ENCODE results near the gene PDCD1. TPM values are rescaled to one million over a fixed set of nuclear protein-coding genes. Genes with fewer than 3 reads are reported as not detected.
A peak's percentile ranks its signal among the peaks of the same experiment; 100 is the strongest.
"Not testable (repeated sequence)": the region's sequence is repeated elsewhere in the genome, so short reads cannot be mapped to it uniquely, and the experiment has no call there.

Gene PDCD1
- total and polyA plus RNA-seq, 7 donors, result 0.14 to 3.2 (median 0.67) TPM; not detected in 3

DNA sequence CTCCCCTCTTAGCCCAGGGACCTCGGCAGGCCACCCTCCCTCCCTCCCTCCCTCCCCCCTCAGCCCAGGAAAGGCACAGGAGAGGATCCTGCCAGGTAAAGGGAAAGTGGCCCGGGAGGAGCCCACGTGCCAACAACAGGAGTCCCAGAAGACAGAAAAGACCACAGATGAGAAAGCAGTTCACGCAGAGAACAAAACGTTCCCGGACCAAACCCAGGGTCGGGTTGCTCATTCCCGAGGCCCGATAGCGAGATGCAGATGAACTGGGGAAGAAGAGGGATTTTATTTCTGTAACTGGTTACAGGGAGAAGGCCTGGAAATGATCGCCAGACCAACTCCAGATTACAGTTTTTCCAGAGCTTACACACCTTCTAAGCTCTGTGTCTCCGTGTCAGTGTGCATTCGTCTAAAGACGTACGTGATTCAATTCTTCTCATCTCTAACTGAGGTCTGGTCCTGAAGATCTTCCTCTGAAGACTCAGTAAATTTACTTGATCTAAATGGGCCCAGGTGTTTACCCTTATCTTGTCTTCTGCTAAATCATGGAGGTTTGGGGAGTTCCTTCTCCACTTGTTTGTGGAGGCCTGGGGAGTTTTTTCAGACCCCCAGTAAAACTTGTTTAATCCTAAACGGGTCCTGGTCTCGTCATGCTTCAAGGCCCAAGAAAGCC lies 50.5 kb downstream of the PDCD1 start:
- Histone ChIP-seq H3K4me1 (peaks cover 2 to 18% (median 15%) of the 10 kb centered on the region in 4 donors), H3K9me3 (no peaks in the 10 kb centered on the region), H3K36me3 (no peaks in the 10 kb centered on the region), H3K27ac (no peak overlapping the region), H3K27me3 (peaks cover 13 to 18% (median 15%) of the 10 kb centered on the region in 3 donors), H3K4me3 (no peak overlapping the region)
- TF ChIP-seq EP300 (IDR thresholded peaks at IDR 0.05) (no peak), POLR2AphosphoS5 (IDR thresholded peaks at IDR 0.05) (no peak), POLR2A (IDR thresholded peaks at IDR 0.05) (no peak)
- TF ChIP-seq, protein P1, sequence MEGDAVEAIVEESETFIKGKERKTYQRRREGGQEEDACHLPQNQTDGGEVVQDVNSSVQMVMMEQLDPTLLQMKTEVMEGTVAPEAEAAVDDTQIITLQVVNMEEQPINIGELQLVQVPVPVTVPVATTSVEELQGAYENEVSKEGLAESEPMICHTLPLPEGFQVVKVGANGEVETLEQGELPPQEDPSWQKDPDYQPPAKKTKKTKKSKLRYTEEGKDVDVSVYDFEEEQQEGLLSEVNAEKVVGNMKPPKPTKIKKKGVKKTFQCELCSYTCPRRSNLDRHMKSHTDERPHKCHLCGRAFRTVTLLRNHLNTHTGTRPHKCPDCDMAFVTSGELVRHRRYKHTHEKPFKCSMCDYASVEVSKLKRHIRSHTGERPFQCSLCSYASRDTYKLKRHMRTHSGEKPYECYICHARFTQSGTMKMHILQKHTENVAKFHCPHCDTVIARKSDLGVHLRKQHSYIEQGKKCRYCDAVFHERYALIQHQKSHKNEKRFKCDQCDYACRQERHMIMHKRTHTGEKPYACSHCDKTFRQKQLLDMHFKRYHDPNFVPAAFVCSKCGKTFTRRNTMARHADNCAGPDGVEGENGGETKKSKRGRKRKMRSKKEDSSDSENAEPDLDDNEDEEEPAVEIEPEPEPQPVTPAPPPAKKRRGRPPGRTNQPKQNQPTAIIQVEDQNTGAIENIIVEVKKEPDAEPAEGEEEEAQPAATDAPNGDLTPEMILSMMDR (IDR thresholded peaks at IDR 0.05), result no peak
- intact Hi-C loops (cut with DNase I), result no loop called here
- WGBS, 2 donors, result 53 to 75% methylated on average over 17 of the region's 17 CpGs
- no peak for DNase-seq

DNA sequence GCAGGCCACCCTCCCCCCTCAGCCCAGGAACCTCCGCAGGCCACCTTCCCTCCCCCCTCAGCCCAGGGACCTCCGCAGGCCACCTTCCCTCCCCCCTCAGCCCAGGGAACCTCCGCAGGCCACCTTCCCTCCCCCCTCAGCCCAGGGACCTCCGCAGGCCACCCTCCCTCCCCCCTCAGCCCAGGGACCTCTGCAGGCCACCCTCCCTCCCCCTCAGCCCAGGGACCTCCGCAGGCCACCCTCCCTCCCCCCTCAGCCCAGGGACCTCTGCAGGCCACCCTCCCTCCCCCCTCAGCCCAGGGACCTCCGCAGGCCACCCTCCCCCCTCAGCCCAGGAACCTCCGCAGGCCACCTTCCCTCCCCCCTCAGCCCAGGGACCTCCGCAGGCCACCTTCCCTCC lies 52.5 kb downstream of the PDCD1 start:
- Histone ChIP-seq H3K27me3 (peaks cover 15 to 38% (median 25%) of the 10 kb centered on the region in 3 donors), H3K4me1 (peaks cover 3 to 22% (median 17%) of the 10 kb centered on the region in 4 donors)
- 43 to 59% methylated on average over 3 of the region's 8 CpGs for WGBS, 2 donors
- H3K36me3 ChIP-seq; intact Hi-C loops (cut with DNase I); H3K4me3 ChIP-seq; H3K27ac ChIP-seq; H3K9me3 ChIP-seq; DNase-seq: not testable (repeated sequence)

GRCh38 chr2:241804326-241805229 lies 54.1 kb downstream of the PDCD1 start:
- peak; percentile 61 for DNase-seq
- TF ChIP-seq POLR2AphosphoS5 (IDR thresholded peaks at IDR 0.05) (no peak), EP300 (IDR thresholded peaks at IDR 0.05) (no peak), POLR2A (IDR thresholded peaks at IDR 0.05) (no peak)
- TF ChIP-seq, protein P1 (IDR thresholded peaks at IDR 0.05), result no peak
- Histone ChIP-seq H3K9me3 (no peaks in the 10 kb centered on the region), H3K27ac (no peak overlapping the region), H3K27me3 (peaks cover 15 to 42% (median 25%) of the 10 kb centered on the region in 3 donors), H3K4me1 (peaks cover 3 to 22% (median 17%) of the 10 kb centered on the region in 4 donors), H3K4me3 (peak overlapping the region in 2 of 4 donors; percentile 48), H3K36me3 (no peaks in the 10 kb centered on the region)
- 29 to 65% methylated on average over 35 of the region's 35 CpGs for WGBS, 2 donors
- intact Hi-C loops (cut with DNase I), result no loop called here

GRCh38 chr2:241803387-241804325 lies 55.0 kb downstream of the PDCD1 start:
- Histone ChIP-seq H3K27ac (no peak overlapping the region), H3K27me3 (peaks cover 15 to 46% (median 25%) of the 10 kb centered on the region in 3 donors), H3K4me3 (peak overlapping the region; percentile 16 to 48 (median 36)), H3K4me1 (peaks cover 3 to 22% (median 17%) of the 10 kb centered on the region in 4 donors), H3K9me3 (no peaks in the 10 kb centered on the region), H3K36me3 (no peaks in the 10 kb centered on the region)
- intact Hi-C loops (cut with DNase I), result no loop called here
- peak; percentile 82 for DNase-seq
- TF ChIP-seq EP300 (IDR thresholded peaks at IDR 0.05) (no peak), POLR2A (IDR thresholded peaks at IDR 0.05) (no peak), POLR2AphosphoS5 (IDR thresholded peaks at IDR 0.05) (no peak)
- TF ChIP-seq, protein P1 (IDR thresholded peaks at IDR 0.05), result no peak
- WGBS, 2 donors, result 30 to 77% methylated on average over 109 of the region's 109 CpGs

All from sigmoid colon (tissue), 7 donors.